SK-N-SH treated with all-trans-retinoic acid at 6 μM for 48 hours (cell line): ENCODE data around the gene PDE1C.

Experiments
- ESRRG ChIP-seq: fragments of 250-450 bp; sonication (Bioruptor Pico); IDR thresholded peaks from 2 replicates; pipeline ENCODE4 v1.6.1; 2021; ENCODE audit warnings: mild to moderate bottlenecking
- ISL1 ChIP-seq: fragments of 250-450 bp; sonication (Bioruptor Pico); IDR thresholded peaks from 2 replicates; pipeline ENCODE4 v2.1.2; 2022; ENCODE audit warnings: mild to moderate bottlenecking, moderate library complexity
- PATZ1 ChIP-seq: fragments of 250-450 bp; sonication (Bioruptor Pico); IDR thresholded peaks from 2 replicates; pipeline ENCODE4 v1.8.0; 2020; ENCODE audit warnings: mild to moderate bottlenecking, moderate library complexity, borderline replicate concordance
- TOX ChIP-seq: fragments of 250-450 bp; sonication (Bioruptor Pico); IDR thresholded peaks from 2 replicates; pipeline ENCODE4 v1.8.0; 2021; ENCODE audit warnings: mild to moderate bottlenecking, moderate library complexity, borderline replicate concordance
- ZFP3 ChIP-seq: fragments of 250-450 bp; sonication (Bioruptor Pico); IDR thresholded peaks from 2 replicates; pipeline ENCODE4 v1.5.0; 2020; ENCODE audit warnings: mild to moderate bottlenecking, moderate library complexity
- ZNF70 ChIP-seq: fragments of 450-650 bp; formaldehyde crosslinking; IDR thresholded peaks from 2 replicates; pipeline ENCODE4 v1.5.0; 2020; ENCODE audit warnings: mild to moderate bottlenecking, moderate library complexity
- ZNF8 ChIP-seq: fragments of 450-650 bp; formaldehyde crosslinking; IDR thresholded peaks from 2 replicates; pipeline ENCODE4 v1.5.0; 2020; ENCODE audit warnings: mild to moderate bottlenecking, moderate library complexity

- TF ChIP-seq ISL1 (CRISPR knock-in tag) (no peak), ZNF70 (CRISPR knock-in tag) (no peak), ZNF8 (no peak), TOX (no peak), ZFP3 (no peak), PATZ1 (CRISPR knock-in tag) (no peak), ESRRG (no peak)
These were observed 21.2 kb downstream of the PDE1C start for GRCh38 chr7:32048970-32049491.
